Heart right ventricle (tissue), 16 donors: ENCODE measurements around the gene PILRA. TPM values are rescaled to one million over a fixed set of nuclear protein-coding genes. Genes with fewer than 3 reads are reported as not detected.

Experiments used
- ATAC-seq, 8 donors: fragments of 200-7000 bp; cut with Tn5 transposase; one replicate each; pipeline ENCODE4 v1.9.1; 2020; ENCODE audit warnings: mild to moderate bottlenecking in 8 of 8, moderate library complexity in 8 of 8, moderate number of reproducible peaks in 1 of 8
- DNase-seq, 2 donors: peaks; one replicate each; pipeline ENCODE4 v3.0.0-alpha.2; 2020
- H3K27ac ChIP-seq, 10 donors: fragments of 200-600 bp; sonication (generic) in 2 of 10; one replicate each; pipeline versions ENCODE4 v1.5.0 to v1.8.0; 2020 to 2022; ENCODE audit warnings: mild to moderate bottlenecking in 3 of 10
- H3K27me3 ChIP-seq, 7 donors: fragments of 200-600 bp; one replicate each; pipeline ENCODE4 v1.8.0; 2021 to 2022; ENCODE audit warnings: mild to moderate bottlenecking in 2 of 7
- H3K36me3 ChIP-seq, 9 donors: fragments of 200-600 bp; sonication (generic) in 1 of 9; one replicate each; pipeline versions ENCODE4 v1.5.0 to v1.8.0; 2020 to 2022; ENCODE audit warnings: mild to moderate bottlenecking in 2 of 9
- H3K4me1 ChIP-seq, 9 donors: fragments of 200-600 bp; sonication (generic) in 1 of 9; one replicate each; pipeline versions ENCODE4 v1.5.0 to v1.8.0; 2020 to 2022; ENCODE audit warnings: mild to moderate bottlenecking in 4 of 9
- H3K4me3 ChIP-seq, 10 donors: fragments of 200-600 bp; sonication (generic) in 2 of 10; one replicate each; pipeline versions ENCODE4 v1.5.0 to v1.8.0; 2020 to 2022; ENCODE audit warnings: mild to moderate bottlenecking in 7 of 10, moderate library complexity in 2 of 10
- H3K9me3 ChIP-seq, 11 donors: fragments of 200-600 bp in 10 of 11; sonication (generic) in 2 of 11; one replicate each; pipeline versions ENCODE4 v1.5.0 to v1.8.0; 2013 to 2022; ENCODE audit warnings: mild to moderate bottlenecking in 2 of 11, control low read depth in 1 of 11, moderate library complexity in 1 of 11
- CTCF ChIP-seq, 9 donors: fragments of 200-600 bp; sonication (generic) in 2 of 9; IDR thresholded peaks; one replicate each; pipeline versions ENCODE4 v1.5.0 to v1.8.0; 2021 to 2022; ENCODE audit warnings: antibody characterized with exemption in 9 of 9, mild to moderate bottlenecking in 5 of 9, moderate library complexity in 1 of 9
- WGBS, 2 donors: extraction: QIAGEN DNeasy Blood & Tissue Kit; methylation state at CpG; one replicate each; pipeline ENCODE4 v1.1.7; 2013; ENCODE audit warnings: inconsistent platforms in 1 of 2; 5-methylcytosine and 5-hydroxymethylcytosine counted together
- intact Hi-C, 10 donors: fragments of 100-400 bp; cut with DNase I; formaldehyde crosslinking; loops; one replicate each; pipeline versions ENCODE4 v1.11.1 to v1.14.2; 2022
- polyA plus RNA-seq, 2 donors: library from polyadenylated mRNA; stranded (reverse); fragments of 200-250 nt; gene quantifications; one replicate each; pipeline ENCODE4 v1.2.3, GENCODE V29; 2013
- total RNA-seq, 10 donors: library from RNA; stranded (reverse); fragmentation: NEBNext Ultra II Directional in 3 of 10; extraction: Animal tissue kit (Norgen Biotek cat#: 25700) in 3 of 10; gene quantifications; one replicate each; pipeline versions ENCODE4 v1.2.1 to v1.2.4, GENCODE V29; 2021 to 2023
- donor health status: Arrhythmogenic right ventricular cardiomyopathy.
- donor health status: ischemic (EF 13 %, LVEDD 7.1; RV severe dilation, severe dysfunction).
- donor health status: healthy with polysubstance abuse.
- donor health status: DM: no; HTN: yes; CAD: no.
- donor health status: DM: no; HTN: no; CAD: no.
- donor health status: ischemic (EF 25% LVEDD 6.9; RV normal size, moderate dysfunction).
- donor health status: ischemic (EF 25% LVEDD 5.7; RV mildly dilated, moderate dysfunction).
- donor health status: healthy.
- donor health status: DM: yes; HTN: yes; CAD: no.
- donor health status: Ischemic cardiomyopathy.
- donor health status: ischemic (EF 35%, LVEDD 5.7; RV mildly dilated, moderate dysfunction).
- donor health status: nonischemic (EF 11% LVEDD 7.7; RV severe dilation, severe dysfunction).
- donor health status: DM: yes; HTN: yes; CAD: no.
- donor health status: PGD.
- donor health status: ischemic (EF 29% LVEDD 5.4; RV normal size, mild dysfunction).
- donor health status: nonischemic (EF 23%, LVEDD 6.1; RV moderate dilation, normal function).

PILRA gene
- total and polyA plus RNA-seq, 12 donors, result 1.1 to 12.4 (median 2.8) TPM

- DNase-seq, result no peak
- no peak for TF ChIP-seq CTCF (IDR thresholded peaks at IDR 0.05)
- no peak for ATAC-seq
- Histone ChIP-seq H3K4me1 (peaks cover 6 to 24% (median 21%) of the 10 kb centered on the region in 9 donors), H3K27ac (no peak overlapping the region), H3K9me3 (no peaks in the 10 kb centered on the region), H3K36me3 (peaks cover 0 to 15% (median 3%) of the 10 kb centered on the region in 9 donors), H3K27me3 (no peaks in the 10 kb centered on the region), H3K4me3 (no peak overlapping the region)
- intact Hi-C loops, result no loop called here
Measured at GRCh38 chr7:100426516-100426915, 53.2 kb downstream of the PILRA start.

DNA sequence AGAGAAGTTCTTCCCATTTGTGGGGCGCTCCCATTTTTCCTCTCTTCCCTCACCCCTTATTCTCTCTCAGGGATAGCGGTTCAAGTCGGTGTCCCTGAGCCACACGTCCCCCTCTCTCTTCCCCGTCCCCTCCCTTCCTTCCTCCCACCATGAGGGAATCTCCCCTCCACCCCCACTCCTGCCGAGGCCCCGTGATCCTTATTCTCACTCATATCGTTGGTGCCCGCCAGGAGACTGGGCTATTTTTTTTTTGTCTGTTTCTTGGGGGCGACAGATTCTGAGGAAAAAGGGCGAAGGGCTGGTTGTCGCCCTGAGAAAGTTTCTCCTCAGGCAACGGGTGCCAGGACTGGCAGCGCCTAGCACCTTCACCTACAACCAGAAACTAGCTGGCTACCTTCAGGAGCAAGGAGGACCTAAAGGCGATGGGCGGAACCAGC lies 54.5 kb downstream of the PILRA start:
- no peaks in the 10 kb centered on the region for H3K27me3 ChIP-seq
- intact Hi-C loops, result no loop called here
- no peak for TF ChIP-seq CTCF (IDR thresholded peaks at IDR 0.05)
- H3K27ac ChIP-seq, result peak overlapping the region; percentile 98 to 100 (median 99)
- no peaks in the 10 kb centered on the region for H3K9me3 ChIP-seq
- peaks cover 6 to 36% (median 34%) of the 10 kb centered on the region in 9 donors for H3K4me1 ChIP-seq
- peak overlapping the region in 9 of 10 donors; percentile 77 to 98 (median 92) for H3K4me3 ChIP-seq
- DNase-seq (peak in 1 of 2 donors; percentile 33), ATAC-seq (no peak)
- WGBS, 2 donors, result 41 to 44% methylated on average over 16 of the region's 16 CpGs
- H3K36me3 ChIP-seq, result peaks cover 0 to 25% (median 3%) of the 10 kb centered on the region in 9 donors

- DNase-seq (peak; percentile 96 to 97), ATAC-seq (peak; percentile 63 to 79 (median 74))
- intact Hi-C loops, result no loop called here
- 1% methylated on average over 66 of the region's 66 CpGs for WGBS, 2 donors
- Histone ChIP-seq H3K4me3 (peak within 1 kb of the TSS; percentile 77 to 100 (median 92)), H3K9me3 (no peaks in the 10 kb centered on the region), H3K4me1 (peaks cover 6 to 42% (median 36%) of the 10 kb centered on the region in 9 donors), H3K27me3 (no peaks in the 10 kb centered on the region), H3K27ac (peak within 1 kb of the TSS; percentile 98 to 100 (median 99)), H3K36me3 (peaks cover 0 to 31% (median 6%) of the 10 kb centered on the region in 9 donors)
- peak in 2 of 9 donors; percentile 6 to 11 for TF ChIP-seq CTCF (IDR thresholded peaks at IDR 0.05)
Measured at GRCh38 chr7:100428199-100428966, 55.1 kb downstream of the PILRA start, which contains the start of gene ZCWPW1. ZCWPW1 (minus strand) TSS chr7:100428703; CDS start chr7:100420649, 8,054 bp downstream.

DNA sequence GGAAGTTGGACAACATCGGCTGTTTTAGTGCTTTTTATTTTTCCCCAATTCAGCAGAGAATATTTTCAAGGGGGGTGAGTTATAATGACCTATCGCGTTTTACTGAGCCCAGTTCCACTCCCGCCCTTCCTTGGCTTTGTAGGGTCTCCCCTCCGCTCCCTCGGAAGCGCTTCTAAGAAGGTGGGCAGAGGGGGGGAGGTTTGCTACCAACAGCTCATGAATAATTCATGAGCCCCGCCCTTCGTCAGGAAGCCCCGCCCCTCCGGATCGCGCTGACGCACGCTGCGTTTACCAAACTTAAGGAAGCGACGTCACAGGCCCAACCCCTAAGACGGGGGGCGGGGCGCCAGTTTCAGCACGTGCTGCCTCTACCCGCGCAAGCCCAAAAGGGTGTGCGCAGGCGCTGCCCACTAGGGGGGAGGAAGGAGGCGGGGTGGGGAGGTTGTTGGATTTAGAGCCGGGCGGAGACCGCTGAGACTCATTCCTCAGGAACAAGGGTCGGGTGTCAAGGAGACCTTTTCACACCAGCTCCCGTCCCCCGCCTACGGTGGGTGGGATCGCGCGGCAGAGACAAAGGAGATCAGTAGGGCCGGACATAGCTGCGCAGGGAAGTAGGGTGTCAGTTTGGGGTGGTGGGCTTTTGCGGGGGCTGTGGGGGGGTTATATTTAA lies 55.8 kb downstream of the PILRA start:
- peak in 7 of 9 donors; percentile 2 to 35 (median 14) for TF ChIP-seq CTCF (IDR thresholded peaks at IDR 0.05)
- 0 to 1% methylated on average over 39 to 40 of the region's 40 CpGs for WGBS, 2 donors
- peak overlapping the region; percentile 77 to 100 (median 92) for H3K4me3 ChIP-seq
- no peaks in the 10 kb centered on the region for H3K9me3 ChIP-seq
- peak; percentile 78 to 90 (median 86) for ATAC-seq
- peaks cover 6 to 49% (median 36%) of the 10 kb centered on the region in 9 donors for H3K4me1 ChIP-seq
- H3K36me3 ChIP-seq, result peaks cover 0 to 38% (median 13%) of the 10 kb centered on the region in 9 donors
- DNase-seq, result peak; percentile 100
- H3K27me3 ChIP-seq, result no peaks in the 10 kb centered on the region
- peak overlapping the region; percentile 98 to 100 (median 99) for H3K27ac ChIP-seq
- intact Hi-C loops, result no loop called here
